ENCODE results near the gene SAFB.

SAFB gene

GRCh38 chr19:5622465-5623396 is at the start of gene SAFB, which contains the start of gene SAFB2:
Gene SAFB (plus strand): TSS chr19:5623083. CDS start chr19:5623206, 123 bp downstream.
Gene SAFB2 (minus strand): TSS chr19:5622776. CDS start chr19:5622715, 61 bp downstream.
- DNase-seq = peak; percentile 99

GRCh38 chr19:5575590-5575989 is 47.3 kb upstream of the SAFB start:
- DNase-seq = no peak

- DNase-seq = peak; percentile 78
Observed at GRCh38 chr19:5578097-5578846, 44.6 kb upstream of the SAFB start.

- no peak for DNase-seq
Observed at GRCh38 chr19:5579286-5579685, 43.6 kb upstream of the SAFB start.

GRCh38 chr19:5579697-5580096 is 43.2 kb upstream of the SAFB start:
- no peak for DNase-seq

- DNase-seq = no peak
Observed at GRCh38 chr19:5580161-5580571, 42.7 kb upstream of the SAFB start.

- DNase-seq = peak; percentile 62
Observed at GRCh38 chr19:5585461-5586299, 37.2 kb upstream of the SAFB start.

GRCh38 chr19:5586300-5587070 is 36.4 kb upstream of the SAFB start:
- no peak for DNase-seq

GRCh38 chr19:5587071-5587455 is 35.8 kb upstream of the SAFB start:
- DNase-seq = no peak

GRCh38 chr19:5587661-5588060 is 35.2 kb upstream of the SAFB start:
- DNase-seq = no peak

GRCh38 chr19:5588441-5588840 is 34.4 kb upstream of the SAFB start:
- no peak for DNase-seq

GRCh38 chr19:5588906-5589676 is 33.8 kb upstream of the SAFB start:
- DNase-seq = no peak

GRCh38 chr19:5590151-5590864 is 32.6 kb upstream of the SAFB start:
- no peak for DNase-seq

GRCh38 chr19:5590865-5591154 is 32.1 kb upstream of the SAFB start:
- DNase-seq = no peak

- no peak for DNase-seq
Observed at GRCh38 chr19:5591476-5591875, 31.4 kb upstream of the SAFB start.

GRCh38 chr19:5592531-5593342 is 30.1 kb upstream of the SAFB start:
- DNase-seq = no peak

GRCh38 chr19:5593343-5594255 is 29.3 kb upstream of the SAFB start:
- no peak for DNase-seq

GRCh38 chr19:5594521-5594950 is 28.3 kb upstream of the SAFB start:
- no peak for DNase-seq

- no peak for DNase-seq
Observed at GRCh38 chr19:5595129-5595528, 27.8 kb upstream of the SAFB start.
